ENCODE results near the gene ANAPC2. TPM values are rescaled to one million over a fixed set of nuclear protein-coding genes. Genes with fewer than 3 reads are reported as not detected.

Gene ANAPC2
- 69.3 and 71.7 TPM in 2 replicates for total RNA-seq
- long read RNA-seq = 0 reads

DNA sequence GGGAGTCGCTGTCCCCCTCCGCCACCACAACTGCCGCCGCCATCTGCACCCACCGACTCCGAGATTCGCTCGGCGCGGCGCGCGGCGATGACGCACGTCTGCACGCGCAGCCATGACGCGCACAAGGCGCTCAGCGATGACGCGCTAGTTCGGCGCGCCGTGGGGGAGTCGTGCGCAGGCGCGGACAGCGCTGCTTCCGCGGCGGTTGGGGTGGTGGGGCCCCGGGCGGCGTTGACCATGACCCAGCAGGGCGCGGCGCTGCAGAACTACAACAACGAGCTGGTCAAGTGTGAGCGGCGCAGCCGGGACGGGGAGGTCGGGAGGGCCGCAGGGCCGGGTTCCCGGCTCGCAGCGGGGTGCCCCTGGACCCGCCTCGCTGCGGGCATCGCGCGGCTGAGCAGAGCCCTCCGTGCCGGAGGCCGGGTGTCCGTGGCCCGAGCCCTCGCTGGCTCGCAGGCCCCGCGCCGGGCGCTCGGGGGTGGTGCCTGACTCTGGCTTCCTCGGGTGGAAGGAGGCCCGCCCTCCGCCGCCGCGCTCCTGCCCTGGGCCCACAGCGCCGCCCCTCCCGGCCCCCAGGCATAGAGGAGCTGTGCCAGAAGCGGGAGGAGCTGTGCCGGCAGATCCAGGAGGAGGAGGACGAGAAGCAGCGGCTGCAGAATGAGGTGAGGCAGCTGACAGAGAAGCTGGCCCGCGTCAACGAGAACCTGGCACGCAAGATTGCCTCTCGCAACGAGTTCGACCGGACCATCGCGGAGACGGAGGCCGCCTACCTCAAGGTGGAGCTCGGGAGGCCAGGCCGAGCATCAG lies at the start of gene ANAPC2, which contains the start of gene SSNA1:
Gene ANAPC2 (minus strand): TSS at position 71 of the 807 bp plus-strand sequence. CDS start 28 bp downstream, at position 43.
Gene SSNA1 (plus strand): TSS at position 187 of the 807 bp plus-strand sequence. CDS start 51 bp downstream, at position 238.
- no peaks in the 10 kb centered on the region for H3K36me3 Mint-ChIP-seq (ENCODE audit: low read depth)
- peaks cover 21% of the 10 kb centered on the region for H3K4me1 Mint-ChIP-seq
- H3K4me3 Mint-ChIP-seq = peak within 1 kb of the TSS; percentile 96
- TF ChIP-seq, protein P1, sequence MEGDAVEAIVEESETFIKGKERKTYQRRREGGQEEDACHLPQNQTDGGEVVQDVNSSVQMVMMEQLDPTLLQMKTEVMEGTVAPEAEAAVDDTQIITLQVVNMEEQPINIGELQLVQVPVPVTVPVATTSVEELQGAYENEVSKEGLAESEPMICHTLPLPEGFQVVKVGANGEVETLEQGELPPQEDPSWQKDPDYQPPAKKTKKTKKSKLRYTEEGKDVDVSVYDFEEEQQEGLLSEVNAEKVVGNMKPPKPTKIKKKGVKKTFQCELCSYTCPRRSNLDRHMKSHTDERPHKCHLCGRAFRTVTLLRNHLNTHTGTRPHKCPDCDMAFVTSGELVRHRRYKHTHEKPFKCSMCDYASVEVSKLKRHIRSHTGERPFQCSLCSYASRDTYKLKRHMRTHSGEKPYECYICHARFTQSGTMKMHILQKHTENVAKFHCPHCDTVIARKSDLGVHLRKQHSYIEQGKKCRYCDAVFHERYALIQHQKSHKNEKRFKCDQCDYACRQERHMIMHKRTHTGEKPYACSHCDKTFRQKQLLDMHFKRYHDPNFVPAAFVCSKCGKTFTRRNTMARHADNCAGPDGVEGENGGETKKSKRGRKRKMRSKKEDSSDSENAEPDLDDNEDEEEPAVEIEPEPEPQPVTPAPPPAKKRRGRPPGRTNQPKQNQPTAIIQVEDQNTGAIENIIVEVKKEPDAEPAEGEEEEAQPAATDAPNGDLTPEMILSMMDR (conservative IDR thresholded peaks at IDR 0.05) = peak; percentile 57
- H3K9me3 Mint-ChIP-seq = no peaks in the 10 kb centered on the region
- peak within 1 kb of the TSS; percentile 98 for H3K27ac Mint-ChIP-seq (ENCODE audit: unreplicated experiment)
- DNase-seq (ENCODE audit: low read depth, low spot score) = peak; percentile 94
- H3K27me3 Mint-ChIP-seq (ENCODE audit: low read depth) = no peaks in the 10 kb centered on the region

DNA sequence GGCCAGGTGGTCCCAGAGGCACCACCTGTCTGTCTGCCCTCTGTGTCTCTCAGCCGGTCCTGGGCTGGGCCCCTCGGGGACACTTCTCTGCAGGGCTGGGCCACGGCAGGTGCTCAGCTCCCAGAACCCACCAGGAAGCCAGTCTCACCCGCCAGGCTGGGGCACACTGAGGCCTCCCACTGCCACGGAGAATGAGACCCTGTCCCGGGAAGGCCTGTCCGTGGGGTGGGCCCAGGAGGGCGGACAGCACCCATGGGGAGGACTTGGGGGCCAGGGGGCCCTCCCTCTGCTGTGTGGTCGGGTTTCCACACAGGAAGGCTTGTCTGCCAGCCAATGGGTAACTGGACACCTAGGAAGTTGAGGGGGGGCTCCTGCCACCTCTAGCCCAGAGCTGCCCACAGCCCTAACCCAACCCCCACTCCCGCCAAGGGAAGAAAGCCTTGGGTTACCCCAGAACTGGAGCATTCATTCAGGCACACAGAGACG lies 48.6 kb upstream of the ANAPC2 start:
- no peak overlapping the region for H3K4me3 Mint-ChIP-seq
- H3K9me3 Mint-ChIP-seq = no peaks in the 10 kb centered on the region
- TF ChIP-seq, protein P1 (conservative IDR thresholded peaks at IDR 0.05) = no peak
- no peak for DNase-seq (ENCODE audit: low read depth, low spot score)
- peaks cover 4% of the 10 kb centered on the region for H3K36me3 Mint-ChIP-seq (ENCODE audit: low read depth)
- H3K27ac Mint-ChIP-seq (ENCODE audit: unreplicated experiment) = no peak overlapping the region
- peaks cover 11% of the 10 kb centered on the region for H3K4me1 Mint-ChIP-seq
- peaks cover 4% of the 10 kb centered on the region for H3K27me3 Mint-ChIP-seq (ENCODE audit: low read depth)

DNA sequence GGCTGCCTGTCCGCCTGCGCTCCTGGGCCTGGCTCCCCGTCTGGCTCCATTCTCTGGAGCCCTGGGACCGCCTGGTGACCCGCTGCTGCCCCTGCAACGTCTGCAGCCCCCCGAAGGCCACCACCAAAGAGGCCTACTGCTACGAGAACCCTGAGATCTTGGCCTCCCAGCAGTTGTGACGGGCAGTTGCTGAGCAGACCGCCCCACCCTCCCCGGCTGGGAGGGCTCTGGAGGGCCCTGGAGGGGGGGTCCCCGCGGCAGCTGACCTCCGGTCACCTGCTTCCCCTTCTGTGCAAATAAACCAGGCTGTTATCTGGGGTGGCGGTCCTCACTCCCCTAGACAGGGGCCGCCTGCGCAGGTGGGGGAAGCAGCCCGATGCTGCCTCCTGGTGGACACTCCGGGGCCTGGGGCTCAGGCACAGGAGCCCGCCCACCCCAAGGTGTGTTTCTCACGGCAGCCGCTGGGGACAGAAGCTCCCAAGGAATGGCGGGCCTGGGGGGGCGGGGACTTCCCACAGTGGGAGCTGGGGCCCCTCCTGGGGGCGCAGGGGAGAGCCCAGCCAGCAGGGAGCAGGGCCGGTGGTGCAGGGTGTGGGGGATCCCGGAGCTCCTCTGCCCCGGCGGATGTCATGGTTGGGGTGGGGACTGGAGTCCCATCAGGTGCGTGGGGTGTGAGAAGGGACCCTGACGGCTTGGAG lies 48.0 kb upstream of the ANAPC2 start:
- DNase-seq (ENCODE audit: low read depth, low spot score) = peak; percentile 91
- Mint-ChIP-seq H3K4me1 (peaks cover 11% of the 10 kb centered on the region), H3K27ac (ENCODE audit: unreplicated experiment) (no peak overlapping the region), H3K27me3 (ENCODE audit: low read depth) (peaks cover 4% of the 10 kb centered on the region), H3K36me3 (ENCODE audit: low read depth) (peaks cover 4% of the 10 kb centered on the region), H3K4me3 (no peak overlapping the region), H3K9me3 (no peaks in the 10 kb centered on the region)
- TF ChIP-seq, protein P1 (conservative IDR thresholded peaks at IDR 0.05) = peak; percentile 99

GRCh38 chr9:137235424-137236237 lies 47.3 kb upstream of the ANAPC2 start:
- H3K27ac Mint-ChIP-seq (ENCODE audit: unreplicated experiment) = no peak overlapping the region
- H3K9me3 Mint-ChIP-seq = no peaks in the 10 kb centered on the region
- H3K4me1 Mint-ChIP-seq = peaks cover 6% of the 10 kb centered on the region
- no peaks in the 10 kb centered on the region for H3K36me3 Mint-ChIP-seq (ENCODE audit: low read depth)
- no peaks in the 10 kb centered on the region for H3K27me3 Mint-ChIP-seq (ENCODE audit: low read depth)
- DNase-seq (ENCODE audit: low read depth, low spot score) = no peak
- peak overlapping the region; percentile 69 for H3K4me3 Mint-ChIP-seq
- TF ChIP-seq, protein P1 (conservative IDR thresholded peaks at IDR 0.05) = no peak

Data from neural crest cell (in vitro differentiated cells).